HG03095 (cell line): Measurements from ENCODE around the gene SAMD9.
"Not testable (repeated sequence)": the region's sequence is repeated elsewhere in the genome, so short reads cannot be mapped to it uniquely, and the experiment has no call there.

ENCODE experiments used
- ATAC-seq: cut with Tn5 transposase; IDR thresholded peaks from one replicate; pipeline ENCODE4 v1.9.1; 2021; ENCODE audit warnings: moderate library complexity; ENCODE audit not compliant: unreplicated experiment

The SAMD9 gene

GRCh38 chr7:93117852-93118530 lies at the start of gene SAMD9:
Gene SAMD9 (minus strand): TSS chr7:93117979. CDS start chr7:93106097, 11,882 bp downstream.
- peak; percentile 99 for ATAC-seq

- peak; percentile 96 for ATAC-seq
Observed at GRCh38 chr7:93165447-93165846, 47.7 kb upstream of the SAMD9 start.

GRCh38 chr7:93164766-93165165 lies 47.0 kb upstream of the SAMD9 start:
- ATAC-seq: no peak

GRCh38 chr7:93161181-93161762 lies 43.5 kb upstream of the SAMD9 start:
- ATAC-seq: no peak

GRCh38 chr7:93160410-93160809 lies 42.6 kb upstream of the SAMD9 start:
- no peak for ATAC-seq

GRCh38 chr7:93159490-93159889 lies 41.7 kb upstream of the SAMD9 start:
- ATAC-seq: no peak

- ATAC-seq: no peak
Observed at GRCh38 chr7:93156884-93157283, 39.1 kb upstream of the SAMD9 start.

GRCh38 chr7:93150200-93150835 lies 32.5 kb upstream of the SAMD9 start:
- ATAC-seq: no peak

GRCh38 chr7:93148727-93149126 lies 30.9 kb upstream of the SAMD9 start:
- ATAC-seq: no peak

- ATAC-seq: peak; percentile 56
Observed at GRCh38 chr7:93148144-93148543, 30.4 kb upstream of the SAMD9 start, which contains the start of gene SAMD9L. Gene SAMD9L (minus strand): TSS chr7:93148385. CDS start chr7:93135971, 12,414 bp downstream.

- ATAC-seq: peak; percentile 80
Observed at GRCh38 chr7:93147363-93147762, 29.6 kb upstream of the SAMD9 start.

- ATAC-seq: peak; percentile 30
Observed at GRCh38 chr7:93146472-93147141, 28.8 kb upstream of the SAMD9 start.

- ATAC-seq: no peak
Observed at GRCh38 chr7:93146036-93146435, 28.3 kb upstream of the SAMD9 start.

GRCh38 chr7:93145354-93145753 lies 27.6 kb upstream of the SAMD9 start:
- ATAC-seq: no peak

- no peak for ATAC-seq
Observed at GRCh38 chr7:93142127-93142526, 24.3 kb upstream of the SAMD9 start.

- ATAC-seq: no peak
Observed at GRCh38 chr7:93140582-93141191, 22.9 kb upstream of the SAMD9 start.

- ATAC-seq: no peak
Observed at GRCh38 chr7:93138576-93138975, 20.8 kb upstream of the SAMD9 start.

- no peak for ATAC-seq
Observed at GRCh38 chr7:93133005-93133404, 15.2 kb upstream of the SAMD9 start.

- ATAC-seq: no peak
Observed at GRCh38 chr7:93132216-93132615, 14.4 kb upstream of the SAMD9 start.

GRCh38 chr7:93126954-93127353 lies 9.2 kb upstream of the SAMD9 start:
- not testable (repeated sequence) for ATAC-seq

- not testable (repeated sequence) for ATAC-seq
Observed at GRCh38 chr7:93123532-93123931, 5.8 kb upstream of the SAMD9 start.
